HL-60/S4 treated with phorbol 12-myristate 13-acetate at 8.2 ng/mL for 4 days and 3 days (cell line): ENCODE data around the gene MGAT4C.

Experiments used
- in situ Hi-C: fragments of 300-500 bp; cut with MboI; formaldehyde crosslinking; loops from 2 replicates; pipeline ENCODE4 v1.15.0; 2022; ENCODE audit warnings: low sequenced_read_pairs

Gene MGAT4C

GRCh38 chr12:86230516-86231146 is 25.6 kb downstream of the MGAT4C start:
- in situ Hi-C loops: no loop called here

GRCh38 chr12:86229772-86230171 is 26.4 kb downstream of the MGAT4C start:
- in situ Hi-C loops: no loop called here

GRCh38 chr12:86228656-86229055 is 27.5 kb downstream of the MGAT4C start:
- in situ Hi-C loops: no loop called here

GRCh38 chr12:86226481-86226880 is 29.7 kb downstream of the MGAT4C start:
- in situ Hi-C loops: no loop called here

GRCh38 chr12:86216591-86216990 is 39.6 kb downstream of the MGAT4C start:
- in situ Hi-C loops: no loop called here

GRCh38 chr12:86213012-86213411 is 43.2 kb downstream of the MGAT4C start:
- in situ Hi-C loops: no loop called here

GRCh38 chr12:86198696-86199444 is 57.3 kb downstream of the MGAT4C start:
- in situ Hi-C loops: no loop called here

- in situ Hi-C loops: no loop called here
Observed at GRCh38 chr12:86196465-86196864, 59.7 kb downstream of the MGAT4C start.

- in situ Hi-C loops: no loop called here
Observed at GRCh38 chr12:86194721-86195120, 61.5 kb downstream of the MGAT4C start.

- in situ Hi-C loops: no loop called here
Observed at GRCh38 chr12:86193931-86194330, 62.3 kb downstream of the MGAT4C start.

GRCh38 chr12:86188226-86188625 is 68.0 kb downstream of the MGAT4C start:
- in situ Hi-C loops: no loop called here

- in situ Hi-C loops: no loop called here
Observed at GRCh38 chr12:86186449-86186848, 69.7 kb downstream of the MGAT4C start.

GRCh38 chr12:86179855-86180254 is 76.3 kb downstream of the MGAT4C start:
- in situ Hi-C loops: no loop called here

- in situ Hi-C loops: no loop called here
Observed at GRCh38 chr12:86174188-86174587, 82.0 kb downstream of the MGAT4C start.

- in situ Hi-C loops: no loop called here
Observed at GRCh38 chr12:86172913-86173443, 83.2 kb downstream of the MGAT4C start.

GRCh38 chr12:86170051-86170450 is 86.1 kb downstream of the MGAT4C start:
- in situ Hi-C loops: no loop called here

GRCh38 chr12:86158956-86159355 is 97.2 kb downstream of the MGAT4C start:
- in situ Hi-C loops: no loop called here

- in situ Hi-C loops: no loop called here
Observed at GRCh38 chr12:86154620-86155019, 101.6 kb downstream of the MGAT4C start.

GRCh38 chr12:86148612-86149011 is 107.6 kb downstream of the MGAT4C start:
- in situ Hi-C loops: no loop called here

GRCh38 chr12:86148071-86148470 is 108.1 kb downstream of the MGAT4C start:
- in situ Hi-C loops: no loop called here

- in situ Hi-C loops: no loop called here
Observed at GRCh38 chr12:86145156-86145555, 111.0 kb downstream of the MGAT4C start.

- in situ Hi-C loops: no loop called here
Observed at GRCh38 chr12:86143162-86143561, 113.0 kb downstream of the MGAT4C start.
